ENCODE measurements around the gene FES.

- TF ChIP-seq CTCF (IDR thresholded peaks at IDR 0.05) (no peak), POLR2AphosphoS5 (IDR thresholded peaks at IDR 0.05) (no peak), POLR2A (IDR thresholded peaks at IDR 0.05) (no peak)
These were observed 60.8 kb downstream of the FES start for GRCh38 chr15:90945091-90945490.

Data from transverse colon (tissue), 4 donors.